Natural killer cell treated with Interleukin-12 subunit alpha and Interleukin-12 subunit beta and Interleukin-15 and Interleukin-18, amount 100 ng/mL, for 72 hours (primary cell): ENCODE results near the gene PALMD. TPM values are rescaled to one million over a fixed set of nuclear protein-coding genes. Genes with fewer than 3 reads are reported as not detected.

ENCODE experiments used
- ATAC-seq, 2 donors: fragments of 150-1000 bp; cut with Tn5 transposase in 1 of 2; sonication (Bioruptor Pico), chemical (Tn5 transposase) in 1 of 2; 2 replicates each; pipeline ENCODE4 v1.10.0; 2021
- DNase-seq: peaks from one replicate; pipeline ENCODE4 v3.0.0; 2022; ENCODE audit warnings: low spot score
- H3K27ac Mint-ChIP-seq, 2 donors: 1 replicate in 1 of 2; 2 replicates in 1 of 2; pipeline ENCODE4 v1.8.0; 2022; ENCODE audit warnings: mixed read lengths in 2 of 2, mild to moderate bottlenecking in 1 of 2, moderate library complexity in 1 of 2
- H3K27me3 Mint-ChIP-seq, 2 donors: 1 replicate in 1 of 2; 2 replicates in 1 of 2; pipeline ENCODE4 v1.8.0; 2022; ENCODE audit warnings: mixed read lengths in 2 of 2
- H3K36me3 Mint-ChIP-seq: one replicate; pipeline ENCODE4 v1.8.0; 2022; ENCODE audit warnings: mixed read lengths
- H3K4me1 Mint-ChIP-seq, 2 donors: 1 replicate in 1 of 2; 2 replicates in 1 of 2; pipeline ENCODE4 v1.8.0; 2022; ENCODE audit warnings: low read depth in 2 of 2, mixed read lengths in 2 of 2, mild to moderate bottlenecking in 1 of 2
- H3K4me3 Mint-ChIP-seq: one replicate; pipeline ENCODE4 v1.8.0; 2022; ENCODE audit warnings: mixed read lengths
- H3K9me3 Mint-ChIP-seq: 2 replicates; pipeline ENCODE4 v1.8.0; 2022; ENCODE audit warnings: mixed read lengths
- total RNA-seq, 2 donors: library from RNA; stranded (reverse); gene quantifications; one replicate each; pipeline ENCODE4 v1.2.3, GENCODE V29; 2022

PALMD gene
- total RNA-seq, 2 donors from 2014 or later = not detected

DNA sequence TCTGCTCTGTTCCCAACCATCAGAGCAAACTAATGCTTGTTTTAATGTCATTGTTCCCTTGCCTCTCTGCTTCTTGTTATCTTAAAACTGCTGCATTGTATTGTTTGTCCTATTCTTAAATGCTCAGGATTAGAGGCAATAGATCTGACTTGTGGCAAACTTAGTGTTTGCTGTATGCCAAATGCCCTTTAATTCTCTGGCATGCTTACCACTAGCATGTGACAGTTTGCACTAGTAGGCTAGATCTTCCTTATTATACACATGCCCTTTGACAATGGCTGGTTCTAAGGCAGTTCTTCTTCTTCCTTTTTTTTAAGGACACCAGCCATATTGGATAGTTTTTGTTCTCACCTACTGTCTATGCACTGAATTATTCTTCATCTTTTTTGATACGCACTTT, 30.1 kb downstream of the PALMD start:
- no peak for DNase-seq
- Mint-ChIP-seq H3K27me3 (peaks cover 8 to 21% of the 10 kb centered on the region in 2 donors), H3K36me3 (no peaks in the 10 kb centered on the region), H3K27ac (no peak overlapping the region), H3K4me3 (no peak overlapping the region), H3K9me3 (no peaks in the 10 kb centered on the region), H3K4me1 (no peaks in the 10 kb centered on the region)
- ATAC-seq = no peak

DNA sequence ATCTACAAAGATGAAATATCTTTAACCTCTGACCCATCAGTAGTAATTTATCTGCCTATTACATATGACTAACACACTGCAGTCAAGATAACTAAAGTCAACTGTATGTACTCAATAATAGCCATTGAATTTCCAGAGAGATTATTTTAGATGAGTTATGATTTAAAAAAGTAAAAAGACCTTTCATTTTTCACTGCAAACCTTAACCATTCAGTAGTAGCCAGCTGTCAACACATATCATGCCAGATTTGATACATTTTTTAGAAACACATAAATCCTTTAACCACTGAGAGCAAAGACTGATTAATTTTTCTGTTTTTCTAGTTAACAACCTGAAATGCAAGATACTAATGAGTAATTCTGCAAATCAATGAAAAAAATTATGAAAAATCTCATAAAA, 31.0 kb downstream of the PALMD start:
- Mint-ChIP-seq H3K4me1 (no peaks in the 10 kb centered on the region), H3K36me3 (no peaks in the 10 kb centered on the region), H3K4me3 (no peak overlapping the region), H3K27me3 (peaks cover 8 to 21% of the 10 kb centered on the region in 2 donors), H3K9me3 (no peaks in the 10 kb centered on the region), H3K27ac (no peak overlapping the region)
- no peak for ATAC-seq
- DNase-seq = no peak

DNA sequence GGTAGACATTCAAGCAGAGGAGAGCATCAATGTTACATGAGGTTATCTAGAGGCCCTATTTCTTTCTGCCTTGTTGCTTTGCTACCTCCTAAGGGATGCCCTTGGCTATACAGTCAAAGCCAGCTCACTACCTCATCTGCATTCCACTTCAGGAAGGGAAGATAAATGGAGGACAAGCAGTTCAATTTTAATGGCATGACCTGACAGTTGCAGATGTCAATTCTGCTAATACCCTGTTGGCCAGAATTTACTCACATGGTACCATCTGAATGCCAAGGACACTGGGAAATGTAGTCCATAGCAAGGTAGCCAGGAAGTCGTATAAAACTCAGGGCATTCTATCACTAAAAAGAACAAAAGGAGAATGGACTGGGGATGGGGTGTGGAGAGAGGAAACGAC, 31.5 kb downstream of the PALMD start:
- DNase-seq (no peak), ATAC-seq (no peak)
- Mint-ChIP-seq H3K4me3 (no peak overlapping the region), H3K9me3 (no peaks in the 10 kb centered on the region), H3K27me3 (peaks cover 8 to 16% of the 10 kb centered on the region in 2 donors), H3K27ac (no peak overlapping the region), H3K4me1 (no peaks in the 10 kb centered on the region), H3K36me3 (no peaks in the 10 kb centered on the region)

DNA sequence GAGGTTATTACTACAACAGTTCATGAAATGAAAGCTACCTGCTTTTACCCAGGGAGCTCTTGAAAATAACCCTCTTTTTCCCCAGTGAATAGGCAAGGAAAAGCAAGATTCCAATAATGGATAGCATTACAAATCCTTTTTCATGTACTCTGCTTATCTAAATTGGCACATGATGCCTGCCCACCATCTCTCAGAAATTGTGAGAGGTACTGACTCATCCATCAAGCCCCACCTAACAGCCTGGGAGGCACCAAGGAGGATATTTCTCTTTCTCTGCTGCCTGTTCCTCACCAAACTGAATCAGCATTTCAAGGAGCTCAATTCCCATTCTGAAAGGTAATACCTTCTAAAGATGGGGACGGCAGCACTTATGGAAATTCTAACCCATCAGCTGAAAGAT, 34.4 kb downstream of the PALMD start:
- peaks cover 6 to 12% of the 10 kb centered on the region in 2 donors for H3K27me3 Mint-ChIP-seq
- ATAC-seq (no peak), DNase-seq (no peak)
- no peaks in the 10 kb centered on the region for H3K36me3 Mint-ChIP-seq
- H3K9me3 Mint-ChIP-seq = no peaks in the 10 kb centered on the region
- H3K4me3 Mint-ChIP-seq = no peak overlapping the region
- no peaks in the 10 kb centered on the region for H3K4me1 Mint-ChIP-seq
- no peak overlapping the region for H3K27ac Mint-ChIP-seq

DNA sequence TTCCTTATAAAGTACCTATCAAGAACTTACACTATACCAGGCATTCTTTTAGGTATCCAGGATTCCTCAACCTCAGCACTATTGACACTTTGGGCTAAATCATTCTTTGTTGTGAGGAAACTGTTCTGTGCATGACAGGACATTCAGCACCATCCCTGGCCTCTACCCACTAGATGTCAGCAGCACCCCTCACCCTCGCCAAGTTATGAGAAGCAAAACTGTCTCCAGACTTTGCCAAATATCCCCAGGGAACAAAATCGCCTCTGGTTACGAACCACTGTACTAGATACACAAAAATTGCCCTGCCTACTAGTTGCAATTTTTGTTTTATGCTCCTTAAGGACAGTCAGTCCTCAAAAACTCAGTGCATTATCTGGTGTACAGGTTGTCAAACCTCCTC, 35.7 kb downstream of the PALMD start:
- Mint-ChIP-seq H3K4me3 (no peak overlapping the region), H3K4me1 (no peaks in the 10 kb centered on the region), H3K27ac (no peak overlapping the region), H3K9me3 (no peaks in the 10 kb centered on the region), H3K27me3 (peaks cover 6 to 10% of the 10 kb centered on the region in 2 donors), H3K36me3 (no peaks in the 10 kb centered on the region)
- DNase-seq (no peak), ATAC-seq (no peak)

DNA sequence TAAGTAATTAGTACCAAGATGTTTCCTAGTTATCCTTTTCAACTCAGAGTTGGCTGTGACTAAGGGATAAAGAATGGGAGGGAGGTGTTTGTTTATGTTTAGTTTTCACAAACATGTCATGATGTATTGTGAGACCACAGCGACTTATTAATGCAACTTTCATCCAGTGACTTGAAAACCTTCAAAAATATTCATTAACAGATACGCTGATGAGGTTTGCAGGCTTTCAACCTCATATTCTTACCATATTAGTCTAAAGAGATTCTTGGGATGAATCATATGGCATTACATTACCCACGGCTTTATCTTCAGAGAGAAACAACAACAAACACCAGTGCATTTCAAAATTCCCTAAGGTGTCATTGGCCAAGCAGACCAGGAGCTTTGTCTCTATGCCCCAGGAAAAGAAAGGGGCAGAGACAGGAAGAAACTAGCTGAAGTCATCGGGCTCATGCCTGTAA, 36.4 kb downstream of the PALMD start:
- ATAC-seq (no peak), DNase-seq (no peak)
- peaks cover 6 to 9% of the 10 kb centered on the region in 2 donors for H3K27me3 Mint-ChIP-seq
- no peaks in the 10 kb centered on the region for H3K9me3 Mint-ChIP-seq
- H3K36me3 Mint-ChIP-seq = no peaks in the 10 kb centered on the region
- H3K4me3 Mint-ChIP-seq = no peak overlapping the region
- H3K4me1 Mint-ChIP-seq = no peaks in the 10 kb centered on the region
- H3K27ac Mint-ChIP-seq = no peak overlapping the region

DNA sequence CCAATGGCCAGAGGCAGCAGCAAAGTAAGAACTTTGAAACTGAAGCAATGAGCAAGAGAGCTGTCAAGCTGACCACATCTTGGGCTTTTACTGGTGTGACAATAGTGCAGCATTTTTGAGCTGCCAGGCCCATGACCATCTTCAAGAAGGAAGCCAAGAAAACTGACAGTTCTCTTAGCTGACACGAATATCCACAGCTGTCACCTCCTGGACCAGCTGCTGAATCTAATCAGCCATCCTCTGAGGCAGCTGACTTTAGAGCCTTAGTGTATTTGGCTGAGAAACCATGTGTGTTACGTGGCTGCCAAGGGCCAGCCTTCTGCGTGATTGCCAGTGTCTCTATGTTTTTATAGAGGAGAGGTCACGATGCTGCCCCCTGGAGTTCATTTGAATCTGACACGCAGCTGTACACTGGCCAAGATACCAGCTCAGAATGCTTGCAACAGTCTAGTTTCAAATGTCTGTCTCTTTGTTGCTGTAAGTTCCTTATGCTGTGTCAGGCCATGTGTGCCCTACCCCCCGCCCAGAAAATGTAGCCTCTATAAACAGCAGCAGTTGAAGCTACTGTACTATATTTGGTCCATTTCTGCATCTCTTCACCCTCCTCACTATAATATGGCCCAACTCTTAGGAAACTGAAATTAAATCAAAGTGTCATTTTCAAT, 39.7 kb downstream of the PALMD start:
- Mint-ChIP-seq H3K36me3 (no peaks in the 10 kb centered on the region), H3K4me3 (no peak overlapping the region), H3K27me3 (peaks cover 15 to 18% of the 10 kb centered on the region in 2 donors), H3K27ac (no peak overlapping the region), H3K9me3 (no peaks in the 10 kb centered on the region), H3K4me1 (no peaks in the 10 kb centered on the region)
- DNase-seq (no peak), ATAC-seq (peak in 1 of 2 donors; percentile 65)

DNA sequence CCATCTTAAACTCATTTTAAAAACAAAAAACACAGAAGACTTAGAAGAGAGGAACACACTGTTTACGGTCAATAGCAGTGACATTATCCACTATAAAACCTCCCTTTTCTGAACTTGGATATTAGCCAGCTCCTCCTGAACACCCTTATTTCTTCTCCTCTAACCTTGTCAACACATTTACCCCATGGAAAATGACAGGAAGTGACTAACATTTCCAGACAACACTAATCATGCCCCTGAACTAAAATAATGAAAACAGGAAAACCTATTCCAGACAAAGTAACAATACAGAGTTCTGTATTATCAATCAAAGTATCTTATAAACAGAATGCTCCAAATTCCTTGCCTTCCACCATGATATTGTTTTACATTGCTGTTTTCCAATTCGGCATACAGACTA, 45.3 kb downstream of the PALMD start:
- no peaks in the 10 kb centered on the region for H3K4me1 Mint-ChIP-seq
- DNase-seq (no peak), ATAC-seq (no peak)
- no peaks in the 10 kb centered on the region for H3K36me3 Mint-ChIP-seq
- no peaks in the 10 kb centered on the region for H3K9me3 Mint-ChIP-seq
- no peak overlapping the region for H3K4me3 Mint-ChIP-seq
- no peak overlapping the region for H3K27ac Mint-ChIP-seq
- peaks cover 15 to 16% of the 10 kb centered on the region in 2 donors for H3K27me3 Mint-ChIP-seq

DNA sequence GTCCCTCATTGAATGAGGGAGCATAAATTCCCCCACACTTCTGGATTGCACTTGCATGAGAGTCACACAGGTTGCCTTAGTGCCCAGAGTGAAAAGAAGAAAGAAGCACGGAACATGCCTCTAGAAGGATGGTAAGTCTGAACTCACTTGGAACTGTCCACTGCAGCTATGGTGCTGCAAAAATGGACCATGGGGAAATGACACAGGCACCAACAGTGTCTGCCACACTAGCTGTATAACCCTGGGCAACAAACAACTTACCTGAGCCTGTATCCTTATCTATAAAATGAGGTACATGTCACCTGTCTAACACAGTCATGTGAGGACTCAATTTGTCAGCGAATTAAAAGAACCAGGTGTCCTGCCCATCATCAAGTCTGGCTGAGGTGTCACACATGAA, 50.7 kb downstream of the PALMD start:
- Mint-ChIP-seq H3K9me3 (no peaks in the 10 kb centered on the region), H3K4me3 (no peak overlapping the region), H3K36me3 (no peaks in the 10 kb centered on the region), H3K4me1 (no peaks in the 10 kb centered on the region), H3K27me3 (peaks cover 19 to 23% of the 10 kb centered on the region in 2 donors), H3K27ac (no peak overlapping the region)
- no peak for DNase-seq
- ATAC-seq = no peak

DNA sequence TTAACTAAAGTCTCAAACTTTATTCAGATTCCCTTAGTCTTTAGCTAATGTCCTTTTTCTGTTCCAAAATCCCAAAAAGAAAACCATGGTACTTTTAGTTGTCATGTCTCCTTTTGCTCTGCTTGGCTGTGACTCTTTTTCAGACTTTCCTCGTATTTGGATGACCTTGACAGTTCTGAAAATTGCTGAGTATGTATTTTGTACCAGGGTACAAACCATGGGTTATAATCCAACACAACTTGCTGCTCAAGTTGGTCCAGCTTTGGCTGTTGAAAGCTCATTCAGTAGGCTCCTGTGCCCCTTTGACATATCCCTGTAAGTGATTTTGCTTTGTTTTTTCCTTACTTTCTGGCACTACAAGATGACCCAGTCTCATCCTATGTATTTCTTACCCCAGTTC, 51.7 kb downstream of the PALMD start:
- no peak for ATAC-seq
- Mint-ChIP-seq H3K27me3 (peaks cover 19 to 23% of the 10 kb centered on the region in 2 donors), H3K4me1 (no peaks in the 10 kb centered on the region), H3K4me3 (no peak overlapping the region), H3K36me3 (no peaks in the 10 kb centered on the region), H3K9me3 (no peaks in the 10 kb centered on the region), H3K27ac (no peak overlapping the region)
- no peak for DNase-seq

DNA sequence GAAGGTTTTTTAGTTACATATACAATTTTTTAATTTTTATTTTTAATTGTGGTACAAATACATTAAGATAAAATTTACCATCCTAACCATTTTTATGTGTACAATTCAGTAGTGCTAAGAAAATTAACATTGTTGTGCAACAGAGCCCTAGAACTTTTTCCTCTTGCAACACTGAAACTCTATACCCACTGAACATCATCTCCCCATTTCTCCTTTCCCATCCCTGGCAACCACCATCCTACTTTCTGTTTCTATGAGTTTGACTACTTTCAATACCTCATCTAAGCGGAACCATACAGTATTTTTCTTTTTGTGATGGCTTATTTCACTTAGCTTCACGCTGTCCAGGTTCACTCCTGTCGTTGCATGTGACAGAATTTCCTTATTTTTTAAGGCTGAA, 54.1 kb downstream of the PALMD start:
- Mint-ChIP-seq H3K36me3 (no peaks in the 10 kb centered on the region), H3K4me3 (no peak overlapping the region), H3K27ac (no peak overlapping the region), H3K27me3 (peaks cover 15 to 23% of the 10 kb centered on the region in 2 donors), H3K4me1 (peaks cover 0 to 4% of the 10 kb centered on the region in 2 donors), H3K9me3 (no peaks in the 10 kb centered on the region)
- no peak for ATAC-seq
- DNase-seq = no peak

DNA sequence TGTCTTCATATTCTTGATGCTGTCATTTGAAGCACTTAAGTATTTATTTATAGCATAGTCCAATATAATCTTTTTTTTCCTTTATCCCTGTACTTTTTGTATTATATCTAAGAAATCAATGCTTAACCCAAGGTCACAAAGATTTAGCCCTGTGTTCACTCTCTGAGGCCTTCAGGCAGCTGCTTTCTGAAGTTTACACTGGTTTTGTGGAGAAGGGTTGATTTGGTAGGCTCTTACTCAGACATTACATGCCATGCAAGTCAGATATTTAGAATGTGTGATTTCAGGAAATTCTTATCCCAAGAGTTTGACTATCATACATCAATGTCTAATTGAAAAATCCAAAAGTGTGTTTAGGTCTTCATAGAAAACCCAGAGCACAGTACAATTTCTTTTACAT, 56.3 kb downstream of the PALMD start:
- Mint-ChIP-seq H3K9me3 (no peaks in the 10 kb centered on the region), H3K27ac (no peak overlapping the region), H3K4me3 (no peak overlapping the region), H3K27me3 (peaks cover 14 to 15% of the 10 kb centered on the region in 2 donors), H3K4me1 (peaks cover 0 to 4% of the 10 kb centered on the region in 2 donors), H3K36me3 (no peaks in the 10 kb centered on the region)
- no peak for ATAC-seq
- DNase-seq = no peak

DNA sequence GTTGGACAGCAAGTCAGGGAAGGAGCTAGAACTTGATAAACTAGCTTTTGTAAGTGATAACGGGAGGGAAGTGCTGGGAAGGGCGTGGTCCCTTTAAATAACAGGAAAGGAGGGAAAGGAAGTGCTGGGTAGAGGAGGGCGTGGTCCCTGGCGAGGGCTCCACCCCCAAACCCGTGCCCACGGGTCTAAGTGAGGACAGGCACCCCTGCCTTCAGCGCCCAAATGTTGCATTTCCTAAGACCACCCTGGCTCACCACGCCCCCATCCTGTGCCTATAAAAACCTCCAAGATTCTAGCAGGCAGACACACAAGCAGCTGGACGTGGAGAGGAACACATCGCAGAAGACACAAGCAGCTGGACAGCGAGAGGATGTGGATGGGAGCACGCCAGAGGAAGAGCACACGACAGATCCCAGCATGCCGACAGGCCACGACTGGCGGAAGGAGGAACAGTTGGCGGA, 58.5 kb downstream of the PALMD start:
- H3K9me3 Mint-ChIP-seq = no peaks in the 10 kb centered on the region
- peak in 1 of 2 donors; percentile 40 for ATAC-seq
- H3K4me1 Mint-ChIP-seq = peaks cover 0 to 4% of the 10 kb centered on the region in 2 donors
- peaks cover 0 to 3% of the 10 kb centered on the region in 2 donors for H3K27me3 Mint-ChIP-seq
- no peak for DNase-seq
- H3K27ac Mint-ChIP-seq = no peak overlapping the region
- no peaks in the 10 kb centered on the region for H3K36me3 Mint-ChIP-seq
- H3K4me3 Mint-ChIP-seq = peak overlapping the region; percentile 18

DNA sequence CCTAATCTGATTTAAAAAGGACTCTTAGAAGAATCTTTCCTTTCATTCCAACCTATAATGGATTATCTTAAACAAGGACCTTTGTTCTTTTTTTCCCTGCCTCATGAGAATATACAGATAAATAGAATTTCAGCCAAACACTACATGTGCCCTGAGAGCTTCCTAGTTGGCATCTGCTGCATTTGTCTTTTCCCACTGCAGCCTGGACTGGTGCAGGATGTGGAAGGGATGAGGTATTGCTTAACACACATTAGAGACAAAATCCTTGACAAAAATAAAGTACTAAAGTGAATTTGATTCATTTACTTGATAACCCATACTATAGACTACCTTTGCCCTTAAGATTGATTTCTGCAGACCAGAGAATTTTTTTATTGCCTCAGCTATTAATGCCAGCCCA, 59.5 kb downstream of the PALMD start:
- ATAC-seq = no peak
- Mint-ChIP-seq H3K9me3 (no peaks in the 10 kb centered on the region), H3K36me3 (no peaks in the 10 kb centered on the region), H3K27ac (no peak overlapping the region), H3K27me3 (no peaks in the 10 kb centered on the region), H3K4me1 (peaks cover 0 to 4% of the 10 kb centered on the region in 2 donors), H3K4me3 (no peak overlapping the region)
- no peak for DNase-seq
